ENCODE data around the gene GLP1R.

GLP1R gene

DNA sequence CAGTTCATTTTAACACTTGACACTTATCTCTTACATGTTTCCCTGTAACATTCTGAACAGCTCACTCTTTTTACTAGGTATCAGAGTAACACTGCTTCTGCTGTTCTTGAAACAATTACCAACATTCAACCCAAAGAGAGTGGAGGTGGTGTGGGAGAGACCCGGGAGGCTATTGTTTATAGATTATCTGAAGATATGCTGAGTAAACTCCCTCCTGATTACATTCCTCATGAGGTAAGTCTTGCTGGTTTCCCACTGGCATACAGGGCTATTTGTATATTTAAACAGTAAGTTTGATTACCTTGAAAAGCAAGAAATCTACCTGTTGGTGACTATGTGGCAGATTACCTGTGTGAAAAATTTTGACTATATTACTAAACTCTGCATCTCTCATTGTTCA lies 39.8 kb upstream of the GLP1R start:
- no peak for DNase-seq (ENCODE audit: low spot score)
- in situ Hi-C loops (cut with MboI; ENCODE audit: low sequenced_read_pairs, unreplicated experiment): no loop called here
- TF ChIP-seq, protein P1, sequence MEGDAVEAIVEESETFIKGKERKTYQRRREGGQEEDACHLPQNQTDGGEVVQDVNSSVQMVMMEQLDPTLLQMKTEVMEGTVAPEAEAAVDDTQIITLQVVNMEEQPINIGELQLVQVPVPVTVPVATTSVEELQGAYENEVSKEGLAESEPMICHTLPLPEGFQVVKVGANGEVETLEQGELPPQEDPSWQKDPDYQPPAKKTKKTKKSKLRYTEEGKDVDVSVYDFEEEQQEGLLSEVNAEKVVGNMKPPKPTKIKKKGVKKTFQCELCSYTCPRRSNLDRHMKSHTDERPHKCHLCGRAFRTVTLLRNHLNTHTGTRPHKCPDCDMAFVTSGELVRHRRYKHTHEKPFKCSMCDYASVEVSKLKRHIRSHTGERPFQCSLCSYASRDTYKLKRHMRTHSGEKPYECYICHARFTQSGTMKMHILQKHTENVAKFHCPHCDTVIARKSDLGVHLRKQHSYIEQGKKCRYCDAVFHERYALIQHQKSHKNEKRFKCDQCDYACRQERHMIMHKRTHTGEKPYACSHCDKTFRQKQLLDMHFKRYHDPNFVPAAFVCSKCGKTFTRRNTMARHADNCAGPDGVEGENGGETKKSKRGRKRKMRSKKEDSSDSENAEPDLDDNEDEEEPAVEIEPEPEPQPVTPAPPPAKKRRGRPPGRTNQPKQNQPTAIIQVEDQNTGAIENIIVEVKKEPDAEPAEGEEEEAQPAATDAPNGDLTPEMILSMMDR (IDR thresholded peaks at IDR 0.05; ENCODE audit: borderline replicate concordance, control extremely low read depth, extremely low read depth, insufficient read depth, missing control alignments): no peak

DNA sequence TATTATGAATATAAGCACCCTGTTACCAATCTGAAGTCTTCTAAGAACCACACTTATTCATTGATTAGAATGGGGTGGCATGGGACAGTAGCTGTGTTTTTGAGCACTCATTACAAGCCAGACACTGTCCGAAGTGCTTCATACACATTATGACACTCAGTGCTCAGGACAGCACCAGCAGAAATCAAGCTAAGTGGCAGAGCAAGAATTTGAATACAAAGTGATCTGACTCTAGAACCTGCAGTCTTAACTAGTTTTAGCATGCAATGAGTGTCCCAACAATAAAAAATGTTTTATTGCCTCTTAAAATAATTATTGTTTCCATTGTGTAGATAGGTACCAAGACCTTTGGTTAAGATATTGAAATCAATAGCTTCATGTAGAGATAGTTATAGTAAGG lies 39.1 kb upstream of the GLP1R start:
- DNase-seq (ENCODE audit: low spot score): no peak
- TF ChIP-seq, protein P1 (IDR thresholded peaks at IDR 0.05; ENCODE audit: borderline replicate concordance, control extremely low read depth, extremely low read depth, insufficient read depth, missing control alignments): no peak
- in situ Hi-C loops (cut with MboI; ENCODE audit: low sequenced_read_pairs, unreplicated experiment): no loop called here

DNA sequence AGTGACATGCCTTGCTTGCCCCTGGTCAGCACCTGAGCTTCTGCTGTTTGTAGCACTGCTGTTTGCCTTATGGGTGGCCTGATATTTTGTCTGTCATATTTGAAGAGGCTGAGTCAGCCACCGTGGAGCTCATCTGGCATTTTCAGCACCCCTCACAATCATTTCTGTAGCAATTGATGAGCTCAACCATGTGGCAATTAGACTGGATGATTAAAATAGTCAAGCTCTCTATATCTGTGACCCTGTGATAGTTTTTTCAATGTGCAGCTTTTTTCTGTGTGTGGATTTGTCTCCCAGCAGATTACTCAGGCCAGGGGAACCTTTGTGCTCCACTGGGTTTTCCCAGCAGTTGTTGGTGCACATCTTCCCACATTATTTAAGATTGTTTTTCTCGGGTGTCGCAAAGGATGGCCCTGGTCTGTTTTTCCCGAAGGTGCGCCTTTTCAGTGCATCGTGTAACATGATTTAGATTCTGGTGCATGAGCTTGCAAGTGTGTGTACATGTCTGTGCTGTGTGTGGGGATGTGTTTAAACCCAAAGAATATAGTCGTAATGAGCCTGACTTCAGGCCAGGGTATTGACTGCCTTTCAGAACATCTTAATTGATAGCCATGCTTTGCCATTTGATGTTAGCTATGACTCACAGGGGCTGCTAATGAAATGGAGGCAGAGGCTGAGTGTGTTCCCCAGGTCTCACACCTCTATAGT lies 31.6 kb upstream of the GLP1R start:
- TF ChIP-seq, protein P1 (IDR thresholded peaks at IDR 0.05; ENCODE audit: borderline replicate concordance, control extremely low read depth, extremely low read depth, insufficient read depth, missing control alignments): no peak
- no peak for DNase-seq (ENCODE audit: low spot score)
- in situ Hi-C loops (cut with MboI; ENCODE audit: low sequenced_read_pairs, unreplicated experiment): no loop called here

DNA sequence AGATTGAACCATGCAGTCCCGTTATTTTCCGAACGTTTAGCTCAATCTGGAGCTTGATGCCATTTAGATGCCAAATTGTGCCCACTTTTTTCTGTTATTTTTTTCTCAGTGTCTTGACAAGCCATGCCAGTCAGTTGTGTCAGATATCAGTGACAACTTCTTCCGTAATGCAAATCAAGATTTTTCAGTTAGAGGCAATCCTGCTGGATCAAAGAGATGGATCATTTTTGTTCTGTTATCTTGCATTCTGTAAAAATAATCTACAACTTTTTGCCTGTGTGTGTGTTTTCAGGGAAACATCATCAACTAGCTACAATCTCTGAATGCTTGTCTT lies 31.1 kb upstream of the GLP1R start:
- TF ChIP-seq, protein P1 (IDR thresholded peaks at IDR 0.05; ENCODE audit: borderline replicate concordance, control extremely low read depth, extremely low read depth, insufficient read depth, missing control alignments): no peak
- no peak for DNase-seq (ENCODE audit: low spot score)
- in situ Hi-C loops (cut with MboI; ENCODE audit: low sequenced_read_pairs, unreplicated experiment): no loop called here

DNA sequence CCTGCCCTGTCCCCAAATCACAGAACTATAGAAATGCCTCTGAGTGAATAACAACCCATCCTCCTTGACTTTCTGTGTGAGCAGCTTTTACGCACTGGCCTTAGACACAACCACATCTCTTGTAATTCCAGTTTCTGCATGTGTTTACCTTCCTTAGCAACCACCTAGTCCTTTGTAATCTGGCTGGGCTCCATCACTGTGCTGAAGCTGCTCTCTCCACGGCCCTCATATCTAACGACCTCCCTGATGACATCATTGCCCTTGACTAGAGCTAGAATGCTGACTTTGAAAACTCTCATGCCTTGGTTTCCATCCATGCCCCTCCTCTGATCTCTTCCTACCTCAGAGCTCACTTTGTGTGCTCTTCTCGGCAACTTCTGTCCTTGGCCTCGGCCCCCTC lies 30.5 kb upstream of the GLP1R start:
- TF ChIP-seq, protein P1 (IDR thresholded peaks at IDR 0.05; ENCODE audit: borderline replicate concordance, control extremely low read depth, extremely low read depth, insufficient read depth, missing control alignments): no peak
- no peak for DNase-seq (ENCODE audit: low spot score)
- in situ Hi-C loops (cut with MboI; ENCODE audit: low sequenced_read_pairs, unreplicated experiment): no loop called here

DNA sequence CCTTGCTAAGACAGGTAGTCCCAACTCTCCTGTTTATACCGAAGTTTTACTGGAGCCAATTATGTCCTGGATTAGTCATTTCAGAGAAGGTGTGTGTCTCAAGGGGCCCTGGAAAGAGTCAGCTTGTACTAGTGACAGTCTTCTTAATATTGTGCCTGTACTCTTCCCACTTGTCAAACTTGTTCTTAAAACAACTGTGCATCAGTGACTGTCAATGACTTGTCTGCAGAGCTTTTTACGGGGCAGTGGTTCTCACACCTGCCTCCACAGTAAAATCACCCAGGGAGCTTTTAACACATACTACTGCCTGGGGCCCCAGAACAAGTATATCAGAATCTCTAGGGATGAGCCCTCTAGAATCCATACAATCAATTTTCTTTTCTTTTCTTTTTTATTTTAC lies 28.4 kb upstream of the GLP1R start:
- in situ Hi-C loops (cut with MboI; ENCODE audit: low sequenced_read_pairs, unreplicated experiment): no loop called here
- no peak for DNase-seq (ENCODE audit: low spot score)
- TF ChIP-seq, protein P1 (IDR thresholded peaks at IDR 0.05; ENCODE audit: borderline replicate concordance, control extremely low read depth, extremely low read depth, insufficient read depth, missing control alignments): no peak
